Activated T-cell treated with anti-CD3 and anti-CD28 coated beads, Interleukin-2, amount 50 U/mL, for 72 hours (primary cell): ENCODE results near the gene TUBE1. TPM values are rescaled to one million over a fixed set of nuclear protein-coding genes. Genes with fewer than 3 reads are reported as not detected.
"Not testable (repeated sequence)": the region's sequence is repeated elsewhere in the genome, so short reads cannot be mapped to it uniquely, and the experiment has no call there.

ENCODE experiments used
- ATAC-seq, 2 donors: fragments of 150-1000 bp; cut with Tn5 transposase; replicated peaks in 1 of 2; 2 replicates each; pipeline ENCODE4 v1.10.0; 2021; ENCODE audit warnings: moderate library complexity in 2 of 2, mild to moderate bottlenecking in 1 of 2
- DNase-seq, 2 donors: peaks; one replicate each; pipeline ENCODE4 v3.0.0; 2021 to 2022; ENCODE audit warnings: mixed read lengths in 1 of 2
- H3K27ac Mint-ChIP-seq: one replicate; pipeline ENCODE4 v1.8.0; 2022; ENCODE audit warnings: mild to moderate bottlenecking, moderate library complexity, mixed read lengths
- H3K27me3 Mint-ChIP-seq: one replicate; pipeline ENCODE4 v1.8.0; 2022; ENCODE audit warnings: low read depth, mixed read lengths
- H3K36me3 Mint-ChIP-seq, 2 donors: one replicate each; pipeline ENCODE4 v1.8.0; 2022; ENCODE audit warnings: mixed read lengths in 2 of 2, mild to moderate bottlenecking in 1 of 2; ENCODE audit not compliant: insufficient read depth in 2 of 2
- H3K4me1 Mint-ChIP-seq: one replicate; pipeline ENCODE4 v1.8.0; 2022; ENCODE audit warnings: low read depth, mixed read lengths
- H3K4me3 Mint-ChIP-seq, 2 donors: one replicate each; pipeline ENCODE4 v1.8.0; 2022; ENCODE audit warnings: mild to moderate bottlenecking in 2 of 2, mixed read lengths in 2 of 2, moderate library complexity in 2 of 2
- H3K9me3 Mint-ChIP-seq, 2 donors: one replicate each; pipeline ENCODE4 v1.8.0; 2022; ENCODE audit warnings: mixed read lengths in 2 of 2
- total RNA-seq, 2 donors: library from RNA; stranded (reverse); gene quantifications; one replicate each; pipeline ENCODE4 v1.2.3, GENCODE V29; 2022

TUBE1 gene
- total RNA-seq, 2 donors from 2014 or later: 66.4 to 76.6 TPM

- Mint-ChIP-seq H3K9me3 (no peaks in the 10 kb centered on the region), H3K4me1 (peaks cover 9% of the 10 kb centered on the region), H3K27me3 (no peaks in the 10 kb centered on the region), H3K4me3 (no peak within 1 kb of the TSS), H3K36me3 (no peaks in the 10 kb centered on the region), H3K27ac (peak within 1 kb of the TSS; percentile 29)
- DNase-seq: no peak
- ATAC-seq: no peak
These were observed 33.3 kb downstream of the TUBE1 start, which contains the start of gene CCN6 for GRCh38 chr6:112054001-112054400. Gene CCN6, plus strand, starts transcription at chr6:112054104. Its CDS starts 254 bp downstream, at chr6:112054358.

- ATAC-seq, H3K4me3 Mint-ChIP-seq, H3K27ac Mint-ChIP-seq, H3K36me3 Mint-ChIP-seq, H3K27me3 Mint-ChIP-seq, DNase-seq, H3K9me3 Mint-ChIP-seq: not testable (repeated sequence)
- peaks cover 11% of the 10 kb centered on the region for H3K4me1 Mint-ChIP-seq
These were observed 36.0 kb downstream of the TUBE1 start for GRCh38 chr6:112051251-112051740.

GRCh38 chr6:112050429-112050828 lies 36.9 kb downstream of the TUBE1 start:
- Mint-ChIP-seq H3K9me3 (no peaks in the 10 kb centered on the region), H3K27me3 (no peaks in the 10 kb centered on the region), H3K4me3 (no peak overlapping the region), H3K4me1 (peaks cover 11% of the 10 kb centered on the region), H3K36me3 (no peaks in the 10 kb centered on the region), H3K27ac (no peak overlapping the region)
- DNase-seq (no peak), ATAC-seq (no peak)

GRCh38 chr6:112049996-112050395 lies 37.3 kb downstream of the TUBE1 start:
- no peaks in the 10 kb centered on the region for H3K9me3 Mint-ChIP-seq
- no peak overlapping the region for H3K4me3 Mint-ChIP-seq
- H3K27me3 Mint-ChIP-seq: no peaks in the 10 kb centered on the region
- no peak overlapping the region for H3K27ac Mint-ChIP-seq
- ATAC-seq (no peak), DNase-seq (no peak)
- peaks cover 12% of the 10 kb centered on the region for H3K4me1 Mint-ChIP-seq
- H3K36me3 Mint-ChIP-seq: no peaks in the 10 kb centered on the region

GRCh38 chr6:112049026-112049799 lies 38.1 kb downstream of the TUBE1 start:
- Mint-ChIP-seq H3K4me1 (peaks cover 20% of the 10 kb centered on the region), H3K9me3 (no peaks in the 10 kb centered on the region), H3K36me3 (no peaks in the 10 kb centered on the region), H3K4me3 (no peak overlapping the region), H3K27ac (no peak overlapping the region), H3K27me3 (no peaks in the 10 kb centered on the region)
- ATAC-seq (peak; percentile 60 to 65), DNase-seq (no peak)

- not testable (repeated sequence) for ATAC-seq, H3K36me3 Mint-ChIP-seq, H3K27me3 Mint-ChIP-seq, H3K27ac Mint-ChIP-seq, DNase-seq, H3K9me3 Mint-ChIP-seq, H3K4me3 Mint-ChIP-seq
- H3K4me1 Mint-ChIP-seq: peaks cover 33% of the 10 kb centered on the region
These were observed 39.8 kb downstream of the TUBE1 start for GRCh38 chr6:112047523-112047922.

GRCh38 chr6:112044856-112045255 lies 42.4 kb downstream of the TUBE1 start:
- ATAC-seq (no peak), DNase-seq (no peak)
- Mint-ChIP-seq H3K4me1 (peaks cover 56% of the 10 kb centered on the region), H3K36me3 (no peaks in the 10 kb centered on the region), H3K27me3 (no peaks in the 10 kb centered on the region), H3K4me3 (no peak overlapping the region), H3K9me3 (peaks cover 0 to 2% of the 10 kb centered on the region in 2 donors), H3K27ac (no peak overlapping the region)

GRCh38 chr6:112044196-112044595 lies 43.1 kb downstream of the TUBE1 start:
- DNase-seq (no peak), ATAC-seq (no peak)
- Mint-ChIP-seq H3K4me3 (peak overlapping the region in 1 of 2 donors; percentile 100), H3K36me3 (no peaks in the 10 kb centered on the region), H3K4me1 (peaks cover 56% of the 10 kb centered on the region), H3K27ac (no peak overlapping the region), H3K27me3 (no peaks in the 10 kb centered on the region), H3K9me3 (peaks cover 0 to 2% of the 10 kb centered on the region in 2 donors)

- peak overlapping the region; percentile 92 to 100 for H3K4me3 Mint-ChIP-seq
- peak overlapping the region; percentile 99 for H3K27ac Mint-ChIP-seq
- H3K27me3 Mint-ChIP-seq: no peaks in the 10 kb centered on the region
- H3K36me3 Mint-ChIP-seq: no peaks in the 10 kb centered on the region
- DNase-seq (peak; percentile 92 to 94), ATAC-seq (peak; percentile 93 to 94)
- peaks cover 60% of the 10 kb centered on the region for H3K4me1 Mint-ChIP-seq
- peaks cover 0 to 2% of the 10 kb centered on the region in 2 donors for H3K9me3 Mint-ChIP-seq
These were observed 44.0 kb downstream of the TUBE1 start for GRCh38 chr6:112043032-112044007.

- Mint-ChIP-seq H3K4me3 (peak overlapping the region; percentile 92 to 100), H3K9me3 (peaks cover 0 to 2% of the 10 kb centered on the region in 2 donors), H3K36me3 (no peaks in the 10 kb centered on the region), H3K27me3 (no peaks in the 10 kb centered on the region), H3K4me1 (peaks cover 77% of the 10 kb centered on the region), H3K27ac (peak overlapping the region; percentile 67)
- ATAC-seq: no peak
- no peak for DNase-seq
These were observed 45.7 kb downstream of the TUBE1 start for GRCh38 chr6:112041535-112041934.

- H3K27me3 Mint-ChIP-seq: no peaks in the 10 kb centered on the region
- peaks cover 83% of the 10 kb centered on the region for H3K4me1 Mint-ChIP-seq
- no peak for DNase-seq
- ATAC-seq: no peak
- no peak overlapping the region for H3K4me3 Mint-ChIP-seq
- peaks cover 0 to 2% of the 10 kb centered on the region in 2 donors for H3K9me3 Mint-ChIP-seq
- H3K36me3 Mint-ChIP-seq: no peaks in the 10 kb centered on the region
- no peak overlapping the region for H3K27ac Mint-ChIP-seq
These were observed 46.3 kb downstream of the TUBE1 start for GRCh38 chr6:112040956-112041355.

- DNase-seq (no peak), ATAC-seq (no peak)
- H3K27me3 Mint-ChIP-seq: no peaks in the 10 kb centered on the region
- no peaks in the 10 kb centered on the region for H3K36me3 Mint-ChIP-seq
- H3K9me3 Mint-ChIP-seq: peaks cover 0 to 2% of the 10 kb centered on the region in 2 donors
- H3K27ac Mint-ChIP-seq: no peak overlapping the region
- H3K4me1 Mint-ChIP-seq: peaks cover 90% of the 10 kb centered on the region
- H3K4me3 Mint-ChIP-seq: no peak overlapping the region
These were observed 47.9 kb downstream of the TUBE1 start for GRCh38 chr6:112039431-112039770.
